K562 (cell line): ENCODE measurements around the gene IDH3G. TPM values are rescaled to one million over a fixed set of nuclear protein-coding genes. Genes with fewer than 3 reads are reported as not detected.

Experiments
- ATAC-seq: fragments of 200-7000 bp; cut with Tn5 transposase; 3 replicates; pipeline ENCODE4 v1.9.1; 2020; ENCODE audit warnings: moderate library complexity
- BruUV-seq: library from RNA; stranded (reverse); fragments of 400-500 nt; replicated peaks from 2 replicates; lab custom pipeline; 2021; lab: Mats Ljungman, UMichigan
- CTCF ChIA-PET: fragments of 300-600 bp; formaldehyde crosslinking; extraction: SDS; loops from one replicate; lab custom pipeline; 2021; ENCODE audit warnings: low intra/inter-chr PET ratio; lab: Yijun Ruan, JAX
- POLR2A ChIA-PET: fragments of 300-600, 350-650 bp; sonication (Branson Sonifier 250); formaldehyde crosslinking; extraction: SDS; loops from one replicate; lab custom pipeline; 2021; ENCODE audit warnings: antibody characterized with exemption, inconsistent platforms; lab: Yijun Ruan, JAX
- DNase-seq, 4 experiments: peaks; one replicate each; pipeline versions ENCODE4 v3.0.0 to v3.0.0-alpha.2; 2011 to 2018; ENCODE audit warnings: low spot score in 3 of 4, mixed read lengths in 3 of 4; ENCODE audit errors: extremely low read depth in 1 of 4
- FAIRE-seq: peaks from 2 replicates; lab custom pipeline; 2011; peaks lifted over from hg19 to GRCh38; lab: Jason Lieb, UNC
- H2AFZ ChIP-seq: 2 replicates; pipeline ENCODE4 v1.6.0; 2011; ENCODE audit warnings: low read depth, low read length, control low read depth, inconsistent platforms
- H3K27ac ChIP-seq: fragments of 200-600 bp; 3 replicates; pipeline ENCODE4 v1.8.0; 2011; ENCODE audit warnings: low read depth, mild to moderate bottlenecking, control low read depth, inconsistent platforms, low read length, moderate library complexity, mixed read lengths; ENCODE audit errors: extremely low read depth
- H3K27me3 ChIP-seq, 2 experiments: fragments of 300-600 bp in 1 of 2; 2 replicates in 1 of 2; 3 replicates in 1 of 2; pipeline versions ENCODE4 v1.6.0 to v1.8.0; 2011; ENCODE audit warnings: inconsistent platforms in 2 of 2, low read length in 2 of 2, mild to moderate bottlenecking in 1 of 2, mixed read lengths in 1 of 2, moderate library complexity in 1 of 2; ENCODE audit not compliant: control insufficient read depth in 2 of 2, insufficient read depth in 2 of 2
- H3K36me3 ChIP-seq: fragments of 300-600 bp; 3 replicates; pipeline ENCODE4 v1.8.0; 2011; ENCODE audit warnings: mild to moderate bottlenecking, low read length, inconsistent platforms; ENCODE audit not compliant: control insufficient read depth, insufficient read depth
- H3K4me1 ChIP-seq, 2 experiments: fragments of 200-600 bp in 1 of 2; replicated peaks in 1 of 2; 2 replicates in 1 of 2; 3 replicates in 1 of 2; pipeline versions ENCODE4 v1.5.1 to v1.8.0; 2011; ENCODE audit warnings: inconsistent platforms in 2 of 2, low read length in 2 of 2, mild to moderate bottlenecking in 1 of 2, mixed read lengths in 1 of 2, moderate library complexity in 1 of 2; ENCODE audit not compliant: control insufficient read depth in 2 of 2, insufficient read depth in 2 of 2
- H3K4me2 ChIP-seq: 2 replicates; pipeline ENCODE4 v1.6.1; 2011; ENCODE audit warnings: low read length, control low read depth, inconsistent platforms, mixed read lengths; ENCODE audit not compliant: insufficient read depth
- H3K4me3 ChIP-seq: fragments of 200-600 bp; sonication (generic), shearing (Covaris generic); 2 replicates; pipeline ENCODE4 v1.5.1; 2016; ENCODE audit warnings: control low read depth, inconsistent platforms
- H3K79me2 ChIP-seq: fragments of 200-600 bp; 3 replicates; pipeline ENCODE4 v1.8.0; 2011; ENCODE audit warnings: low read length, inconsistent platforms; ENCODE audit not compliant: control insufficient read depth, insufficient read depth
- H3K9ac ChIP-seq, 2 experiments: 2 replicates each; pipeline versions ENCODE4 v1.6.0 to v1.6.1; 2011; ENCODE audit warnings: low read depth in 2 of 2, low read length in 2 of 2, control low read depth in 1 of 2, inconsistent platforms in 1 of 2, mild to moderate bottlenecking in 1 of 2, mixed read lengths in 1 of 2; ENCODE audit not compliant: insufficient read depth in 1 of 2
- H3K9me1 ChIP-seq: one replicate; pipeline ENCODE4 v1.6.0; 2011; ENCODE audit warnings: inconsistent platforms, mild to moderate bottlenecking, low read length, moderate library complexity; ENCODE audit not compliant: control insufficient read depth, insufficient read depth
- H3K9me3 ChIP-seq: replicated peaks from 2 replicates; pipeline ENCODE4 v1.5.1; 2011; ENCODE audit warnings: low read depth, low read length, inconsistent platforms; ENCODE audit not compliant: control insufficient read depth, insufficient read depth
- H4K20me1 ChIP-seq: replicated peaks from 2 replicates; pipeline ENCODE4 v1.6.1; 2011; ENCODE audit warnings: low read length, inconsistent platforms, mixed read lengths; ENCODE audit not compliant: control insufficient read depth, insufficient read depth
- CBX3 ChIP-seq, 2 experiments: IDR thresholded peaks; 1 replicate in 1 of 2; 2 replicates in 1 of 2; pipeline ENCODE4 v1.6.1; 2012; ENCODE audit warnings: inconsistent platforms in 2 of 2, low read length in 2 of 2, borderline replicate concordance in 1 of 2, control low read depth in 1 of 2
- DNMT1 ChIP-seq: fragments of 450-650 bp; IDR thresholded peaks from 2 replicates; pipeline ENCODE4 v1.6.1; 2016; ENCODE audit warnings: antibody characterized with exemption, mild to moderate bottlenecking
- HNRNPH1 ChIP-seq: fragments of 200-400 bp; formaldehyde crosslinking; optimal IDR thresholded peaks from 2 replicates; pipeline ENCODE3; 2017; ENCODE audit warnings: low read depth, mild to moderate bottlenecking, low read length, moderate library complexity
- POLR2B ChIP-seq: fragments of 450-650 bp; IDR thresholded peaks from 2 replicates; pipeline ENCODE4 v1.6.1; 2018; ENCODE audit warnings: low read depth; ENCODE audit not compliant: partially characterized antibody
- POLR2G ChIP-seq: fragments of 200-400 bp; formaldehyde crosslinking; IDR thresholded peaks from 2 replicates; pipeline ENCODE4 v1.6.1; 2017; ENCODE audit warnings: low read depth, mild to moderate bottlenecking, antibody characterized with exemption, low read length, moderate library complexity
- TSC22D4 ChIP-seq: fragments of 450-650 bp; IDR thresholded peaks from 2 replicates; pipeline ENCODE4 v1.6.1; 2016; ENCODE audit warnings: missing genetic modification characterization, missing biosample characterization, control low read depth
- ZC3H11A ChIP-seq: IDR thresholded peaks from 2 replicates; pipeline ENCODE4 v1.6.1; 2012; ENCODE audit warnings: low read depth, low read length, improper control_type of control experiment
- WGBS: fragments of 100-300 bp; shearing (Covaris generic); methylation state at CpG from one replicate; pipeline ENCODE4 v1.1.6; 2016; ENCODE audit warnings: low coverage, mixed read lengths; ENCODE audit not compliant: insufficient coverage; ENCODE audit errors: missing lambda C conversion rate; 5-methylcytosine and 5-hydroxymethylcytosine counted together
- in situ Hi-C: fragments of 300-500 bp; cut with MboI; formaldehyde crosslinking; loops from 4 replicates; pipeline ENCODE4 v1.15.0; 2018; ENCODE audit warnings: inconsistent platforms, mixed read lengths
- intact Hi-C: fragments of 100-400 bp; cut with micrococcal nuclease; formaldehyde crosslinking; loops from 2 replicates; pipeline ENCODE4 v1.14.2; 2022
- polyA plus RNA-seq, 8 experiments: library from polyadenylated mRNA; depleted of rRNA in 4 of 8; stranded (reverse) in 5 of 8; unstranded in 3 of 8; fragments of >200 nt; fragmentation: Nextera tagmentation in 2 of 8; fragmentation: Illumina TruSeq in 1 of 8; extraction: Ambion mirVana in 2 of 8; extraction: Trizol in 1 of 8; gene quantifications; 2 replicates each; pipeline versions ENCODE4 v1.2.1 to v1.2.3, GENCODE V29; 2011 to 2014; ENCODE audit warnings: inconsistent platforms in 1 of 8, missing spikeins in 1 of 8
- total RNA-seq, 7 experiments: library from RNA; depleted of rRNA in 6 of 7; stranded (reverse); fragments of >200 nt in 6 of 7; fragmentation: Illumina TruSeq in 2 of 7; extraction: Trizol in 2 of 7; gene quantifications; 2 replicates each; pipeline versions ENCODE4 v1.2.1 to v1.2.3, GENCODE V29; 2011 to 2021; ENCODE audit warnings: low replicate concordance in 1 of 7
- TF ChIP-seq, protein P1 (sequence below): sonication (generic); formaldehyde crosslinking; IDR thresholded peaks from 2 replicates; pipeline ENCODE4 v1.8.1; 2023; ENCODE audit warnings: mild to moderate bottlenecking, missing genetic modification reagents
- TF ChIP-seq, protein P2 (sequence below): fragments of 450-650 bp; formaldehyde crosslinking; IDR thresholded peaks from 2 replicates; pipeline ENCODE4 v1.4.0; 2020; ENCODE audit warnings: mild to moderate bottlenecking
- TF ChIP-seq, protein P3 (sequence below), 3 experiments: IDR thresholded peaks in 2 of 3; conservative IDR thresholded peaks in 1 of 3; 2 replicates each; pipeline ENCODE4 v1.5.1; 2011 to 2012; ENCODE audit warnings: low read length in 3 of 3, mild to moderate bottlenecking in 3 of 3, control low read depth in 2 of 3, improper control_type of control experiment in 1 of 3, inconsistent platforms in 1 of 3, low read depth in 1 of 3, mixed read lengths in 1 of 3, moderate library complexity in 1 of 3; ENCODE audit not compliant: insufficient read depth in 2 of 3
- TF ChIP-seq, protein P4 (sequence below): sonication (generic); formaldehyde crosslinking; IDR thresholded peaks from 2 replicates; pipeline ENCODE4 v1.8.0; 2022; ENCODE audit warnings: mild to moderate bottlenecking, missing genetic modification reagents
- TF ChIP-seq, protein P5 (sequence below): sonication (generic); formaldehyde crosslinking; IDR thresholded peaks from 2 replicates; pipeline ENCODE4 v1.8.0; 2022; ENCODE audit warnings: missing genetic modification reagents, mild to moderate bottlenecking, moderate library complexity, borderline replicate concordance

The IDH3G gene
- total and polyA plus RNA-seq, 9 of the 15 experiments (the other 6 are each of a cell fraction or from before 2014, with no cell fraction given) = 24.3 to 72.5 (median 37.9) TPM

DNA sequence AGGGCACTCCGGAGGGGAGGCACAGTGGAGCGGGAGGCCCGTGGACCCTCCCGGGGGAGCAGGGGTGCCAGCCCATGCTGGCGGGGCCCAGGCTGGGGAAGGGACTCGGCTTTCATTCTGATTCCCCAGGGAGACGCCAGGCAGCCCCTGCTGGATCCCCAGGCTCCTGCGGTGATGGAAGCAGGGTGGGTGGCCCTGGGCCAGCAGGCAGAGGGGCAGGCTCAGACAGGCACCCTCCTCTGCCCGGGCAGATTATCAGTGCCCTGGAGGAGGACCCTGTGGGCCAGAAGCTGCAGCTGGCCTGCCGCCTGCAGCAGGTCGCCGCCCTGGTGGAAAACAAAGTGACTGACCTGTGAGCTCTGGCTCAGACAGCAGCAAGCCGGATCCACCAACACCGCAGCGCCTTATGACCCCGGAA is 15.5 kb downstream of the IDH3G start:
- peak; percentile 58 for TF ChIP-seq POLR2G
- TF ChIP-seq DNMT1 = no peak
- no peak for TF ChIP-seq ZC3H11A
- no peak for TF ChIP-seq HNRNPH1
- TF ChIP-seq, protein P1, sequence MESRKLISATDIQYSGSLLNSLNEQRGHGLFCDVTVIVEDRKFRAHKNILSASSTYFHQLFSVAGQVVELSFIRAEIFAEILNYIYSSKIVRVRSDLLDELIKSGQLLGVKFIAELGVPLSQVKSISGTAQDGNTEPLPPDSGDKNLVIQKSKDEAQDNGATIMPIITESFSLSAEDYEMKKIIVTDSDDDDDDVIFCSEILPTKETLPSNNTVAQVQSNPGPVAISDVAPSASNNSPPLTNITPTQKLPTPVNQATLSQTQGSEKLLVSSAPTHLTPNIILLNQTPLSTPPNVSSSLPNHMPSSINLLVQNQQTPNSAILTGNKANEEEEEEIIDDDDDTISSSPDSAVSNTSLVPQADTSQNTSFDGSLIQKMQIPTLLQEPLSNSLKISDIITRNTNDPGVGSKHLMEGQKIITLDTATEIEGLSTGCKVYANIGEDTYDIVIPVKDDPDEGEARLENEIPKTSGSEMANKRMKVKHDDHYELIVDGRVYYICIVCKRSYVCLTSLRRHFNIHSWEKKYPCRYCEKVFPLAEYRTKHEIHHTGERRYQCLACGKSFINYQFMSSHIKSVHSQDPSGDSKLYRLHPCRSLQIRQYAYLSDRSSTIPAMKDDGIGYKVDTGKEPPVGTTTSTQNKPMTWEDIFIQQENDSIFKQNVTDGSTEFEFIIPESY (CRISPR knock-in tag) = peak; percentile 47
- no peak for TF ChIP-seq POLR2B
- TF ChIP-seq, protein P2, sequence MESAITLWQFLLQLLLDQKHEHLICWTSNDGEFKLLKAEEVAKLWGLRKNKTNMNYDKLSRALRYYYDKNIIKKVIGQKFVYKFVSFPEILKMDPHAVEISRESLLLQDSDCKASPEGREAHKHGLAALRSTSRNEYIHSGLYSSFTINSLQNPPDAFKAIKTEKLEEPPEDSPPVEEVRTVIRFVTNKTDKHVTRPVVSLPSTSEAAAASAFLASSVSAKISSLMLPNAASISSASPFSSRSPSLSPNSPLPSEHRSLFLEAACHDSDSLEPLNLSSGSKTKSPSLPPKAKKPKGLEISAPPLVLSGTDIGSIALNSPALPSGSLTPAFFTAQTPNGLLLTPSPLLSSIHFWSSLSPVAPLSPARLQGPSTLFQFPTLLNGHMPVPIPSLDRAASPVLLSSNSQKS (CRISPR knock-in tag) = no peak
- TF ChIP-seq, protein P3, sequence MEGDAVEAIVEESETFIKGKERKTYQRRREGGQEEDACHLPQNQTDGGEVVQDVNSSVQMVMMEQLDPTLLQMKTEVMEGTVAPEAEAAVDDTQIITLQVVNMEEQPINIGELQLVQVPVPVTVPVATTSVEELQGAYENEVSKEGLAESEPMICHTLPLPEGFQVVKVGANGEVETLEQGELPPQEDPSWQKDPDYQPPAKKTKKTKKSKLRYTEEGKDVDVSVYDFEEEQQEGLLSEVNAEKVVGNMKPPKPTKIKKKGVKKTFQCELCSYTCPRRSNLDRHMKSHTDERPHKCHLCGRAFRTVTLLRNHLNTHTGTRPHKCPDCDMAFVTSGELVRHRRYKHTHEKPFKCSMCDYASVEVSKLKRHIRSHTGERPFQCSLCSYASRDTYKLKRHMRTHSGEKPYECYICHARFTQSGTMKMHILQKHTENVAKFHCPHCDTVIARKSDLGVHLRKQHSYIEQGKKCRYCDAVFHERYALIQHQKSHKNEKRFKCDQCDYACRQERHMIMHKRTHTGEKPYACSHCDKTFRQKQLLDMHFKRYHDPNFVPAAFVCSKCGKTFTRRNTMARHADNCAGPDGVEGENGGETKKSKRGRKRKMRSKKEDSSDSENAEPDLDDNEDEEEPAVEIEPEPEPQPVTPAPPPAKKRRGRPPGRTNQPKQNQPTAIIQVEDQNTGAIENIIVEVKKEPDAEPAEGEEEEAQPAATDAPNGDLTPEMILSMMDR (IDR thresholded peaks at IDR 0.05 in 2 of 3, conservative IDR thresholded peaks at IDR 0.05 in 1 of 3; ENCODE audit: insufficient read depth in 2 of 3, low read depth in 1 of 3, low read length in 3 of 3) = peak; percentile 22 to 44 (median 39); a peak in 4 of 6 replicates
- no peak for TF ChIP-seq CBX3 (IDR thresholded peaks at IDR 0.05; ENCODE audit: borderline replicate concordance in 1 of 2, low read length in 2 of 2)
- TF ChIP-seq, protein P4, sequence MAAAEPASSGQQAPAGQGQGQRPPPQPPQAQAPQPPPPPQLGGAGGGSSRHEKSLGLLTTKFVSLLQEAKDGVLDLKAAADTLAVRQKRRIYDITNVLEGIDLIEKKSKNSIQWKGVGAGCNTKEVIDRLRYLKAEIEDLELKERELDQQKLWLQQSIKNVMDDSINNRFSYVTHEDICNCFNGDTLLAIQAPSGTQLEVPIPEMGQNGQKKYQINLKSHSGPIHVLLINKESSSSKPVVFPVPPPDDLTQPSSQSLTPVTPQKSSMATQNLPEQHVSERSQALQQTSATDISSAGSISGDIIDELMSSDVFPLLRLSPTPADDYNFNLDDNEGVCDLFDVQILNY (CRISPR knock-in tag) = no peak
- TF ChIP-seq, protein P5, sequence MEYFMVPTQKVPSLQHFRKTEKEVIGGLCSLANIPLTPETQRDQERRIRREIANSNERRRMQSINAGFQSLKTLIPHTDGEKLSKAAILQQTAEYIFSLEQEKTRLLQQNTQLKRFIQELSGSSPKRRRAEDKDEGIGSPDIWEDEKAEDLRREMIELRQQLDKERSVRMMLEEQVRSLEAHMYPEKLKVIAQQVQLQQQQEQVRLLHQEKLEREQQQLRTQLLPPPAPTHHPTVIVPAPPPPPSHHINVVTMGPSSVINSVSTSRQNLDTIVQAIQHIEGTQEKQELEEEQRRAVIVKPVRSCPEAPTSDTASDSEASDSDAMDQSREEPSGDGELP = peak; percentile 29; the same call in 1 of the 2 replicates
- TF ChIP-seq TSC22D4 (tag) = no peak
- Histone ChIP-seq H3K9me3 (no peaks in the 10 kb centered on the region), H3K27me3 (no peaks in the 10 kb centered on the region), H3K36me3 (peaks cover 6% of the 10 kb centered on the region; the same call in 1 of the 3 replicates), H3K4me1 (peaks cover 8 to 84% of the 10 kb centered on the region in 2 experiments; a peak in 4 of 5 replicates), H3K4me3 (no peak overlapping the region), H4K20me1 (no peaks in the 10 kb centered on the region), H3K9ac (peak overlapping the region in 1 of 2 experiments; percentile 17; a peak in 1 of 4 replicates), H3K79me2 (no peaks in the 10 kb centered on the region), H3K9me1 (peaks cover 6% of the 10 kb centered on the region), H2AFZ (no peak overlapping the region), H3K27ac (no peak overlapping the region), H3K4me2 (no peak overlapping the region)
- in situ Hi-C loops = no loop called here
- BruUV-seq = no TSS peak
- intact Hi-C loops = no loop called here
- peak in 1 of 4 experiments; percentile 53 for DNase-seq
- no peak for FAIRE-seq
- POLR2A ChIA-PET = no interaction called here
- CTCF ChIA-PET = no interaction called here
- peak; percentile 40; the same call in 2 of the 3 replicates for ATAC-seq
- 71% methylated on average over 10 of the region's 16 CpGs for WGBS
